Activated T-helper 1 cell treated with anti-CD3 and anti-CD28 coated beads, Interleukin-12 subunit alpha, Interleukin-12 subunit beta, Interleukin-2, Interleukin-4 antibody, amounts not matched to agents 30 ng/mL and 10 ng/mL and 1 ng/mL, durations not matched to agents 14 hours and 24 hours and 36 hours (primary cell): ENCODE results near the gene SLIT3. TPM values are rescaled to one million over a fixed set of nuclear protein-coding genes. Genes with fewer than 3 reads are reported as not detected.

Source experiments
- DNase-seq: peaks from one replicate; pipeline ENCODE4 v3.0.0; 2021; ENCODE audit warnings: low spot score
- H3K27ac Mint-ChIP-seq: one replicate; pipeline ENCODE4 v1.8.0; 2021; ENCODE audit warnings: mild to moderate bottlenecking, mixed read lengths
- H3K27me3 Mint-ChIP-seq: one replicate; pipeline ENCODE4 v1.8.0; 2022; ENCODE audit warnings: mild to moderate bottlenecking, moderate library complexity, mixed read lengths; ENCODE audit not compliant: insufficient read depth
- H3K36me3 Mint-ChIP-seq: one replicate; pipeline ENCODE4 v1.8.0; 2021; ENCODE audit warnings: low read depth, mixed read lengths
- H3K4me1 Mint-ChIP-seq: one replicate; pipeline ENCODE4 v1.8.0; 2021; ENCODE audit warnings: low read depth, mixed read lengths
- H3K4me3 Mint-ChIP-seq: one replicate; pipeline ENCODE4 v1.8.0; 2021; ENCODE audit warnings: mild to moderate bottlenecking, moderate library complexity, mixed read lengths
- H3K9me3 Mint-ChIP-seq: one replicate; pipeline ENCODE4 v1.8.0; 2021; ENCODE audit warnings: mixed read lengths
- intact Hi-C: fragments of 100-400 bp; cut with micrococcal nuclease; formaldehyde crosslinking; loops from one replicate; pipeline ENCODE4 v1.15.1; 2024
- total RNA-seq: library from RNA; stranded (reverse); gene quantifications from 2 replicates; pipeline ENCODE4 v1.2.3, GENCODE V29; 2022

SLIT3 gene
- total RNA-seq, 1 donor from 2014 or later: 0.03 TPM

GRCh38 chr5:168697034-168697720 lies 603.8 kb downstream of the SLIT3 start:
- Mint-ChIP-seq H3K27me3 (peaks cover 3% of the 10 kb centered on the region), H3K27ac (no peak overlapping the region), H3K36me3 (no peaks in the 10 kb centered on the region), H3K4me1 (no peaks in the 10 kb centered on the region), H3K9me3 (no peaks in the 10 kb centered on the region), H3K4me3 (no peak overlapping the region)
- intact Hi-C loops: no loop called here
- no peak for DNase-seq

GRCh38 chr5:168696611-168697010 lies 604.3 kb downstream of the SLIT3 start:
- Mint-ChIP-seq H3K4me3 (no peak overlapping the region), H3K27ac (no peak overlapping the region), H3K9me3 (no peaks in the 10 kb centered on the region), H3K27me3 (peaks cover 3% of the 10 kb centered on the region), H3K36me3 (no peaks in the 10 kb centered on the region), H3K4me1 (no peaks in the 10 kb centered on the region)
- intact Hi-C loops: no loop called here
- no peak for DNase-seq

- Mint-ChIP-seq H3K27me3 (peaks cover 7% of the 10 kb centered on the region), H3K27ac (no peak overlapping the region), H3K4me1 (no peaks in the 10 kb centered on the region), H3K4me3 (no peak overlapping the region), H3K9me3 (no peaks in the 10 kb centered on the region), H3K36me3 (no peaks in the 10 kb centered on the region)
- intact Hi-C loops: no loop called here
- DNase-seq: no peak
Measured at GRCh38 chr5:168695301-168695835, 605.6 kb downstream of the SLIT3 start.

GRCh38 chr5:168694289-168694688 lies 606.6 kb downstream of the SLIT3 start:
- Mint-ChIP-seq H3K27ac (no peak overlapping the region), H3K4me1 (no peaks in the 10 kb centered on the region), H3K4me3 (no peak overlapping the region), H3K36me3 (no peaks in the 10 kb centered on the region), H3K9me3 (no peaks in the 10 kb centered on the region), H3K27me3 (peaks cover 7% of the 10 kb centered on the region)
- intact Hi-C loops: no loop called here
- DNase-seq: no peak

GRCh38 chr5:168693883-168694282 lies 607.1 kb downstream of the SLIT3 start:
- Mint-ChIP-seq H3K27me3 (peaks cover 7% of the 10 kb centered on the region), H3K4me1 (no peaks in the 10 kb centered on the region), H3K4me3 (no peak overlapping the region), H3K27ac (no peak overlapping the region), H3K36me3 (no peaks in the 10 kb centered on the region), H3K9me3 (no peaks in the 10 kb centered on the region)
- intact Hi-C loops: no loop called here
- no peak for DNase-seq

- Mint-ChIP-seq H3K27ac (no peak overlapping the region), H3K36me3 (no peaks in the 10 kb centered on the region)
- intact Hi-C loops: no loop called here
Measured at GRCh38 chr5:168693297-168693696, 607.6 kb downstream of the SLIT3 start.

GRCh38 chr5:168691891-168692290 lies 609.0 kb downstream of the SLIT3 start:
- no peak for DNase-seq
- H3K27ac Mint-ChIP-seq: no peak overlapping the region
- H3K4me3 Mint-ChIP-seq: no peak overlapping the region
- no peaks in the 10 kb centered on the region for H3K9me3 Mint-ChIP-seq
- intact Hi-C loops: no loop called here
- H3K36me3 Mint-ChIP-seq: no peaks in the 10 kb centered on the region
- H3K27me3 Mint-ChIP-seq: peaks cover 7% of the 10 kb centered on the region
- no peaks in the 10 kb centered on the region for H3K4me1 Mint-ChIP-seq

More at GRCh38 chr5:168693297-168693696, 607.6 kb downstream of the SLIT3 start:
- H3K4me1 Mint-ChIP-seq: no peaks in the 10 kb centered on the region
- DNase-seq: no peak
- H3K4me3 Mint-ChIP-seq: no peak overlapping the region
- H3K27me3 Mint-ChIP-seq: peaks cover 7% of the 10 kb centered on the region
- H3K9me3 Mint-ChIP-seq: no peaks in the 10 kb centered on the region

- H3K27me3 Mint-ChIP-seq: peaks cover 6% of the 10 kb centered on the region
- no peaks in the 10 kb centered on the region for H3K9me3 Mint-ChIP-seq
- H3K27ac Mint-ChIP-seq: no peak overlapping the region
- H3K4me1 Mint-ChIP-seq: no peaks in the 10 kb centered on the region
- intact Hi-C loops: no loop called here
- no peaks in the 10 kb centered on the region for H3K36me3 Mint-ChIP-seq
- DNase-seq: no peak
- no peak overlapping the region for H3K4me3 Mint-ChIP-seq
Measured at GRCh38 chr5:168689260-168689659, 611.7 kb downstream of the SLIT3 start.

- Mint-ChIP-seq H3K4me1 (peaks cover 7% of the 10 kb centered on the region), H3K27me3 (peaks cover 4% of the 10 kb centered on the region), H3K36me3 (no peaks in the 10 kb centered on the region), H3K9me3 (no peaks in the 10 kb centered on the region), H3K27ac (no peak overlapping the region), H3K4me3 (no peak overlapping the region)
- intact Hi-C loops: no loop called here
- DNase-seq: no peak
Measured at GRCh38 chr5:168686837-168687236, 614.1 kb downstream of the SLIT3 start.

GRCh38 chr5:168685566-168685965 lies 615.4 kb downstream of the SLIT3 start:
- Mint-ChIP-seq H3K4me3 (no peak overlapping the region), H3K27ac (no peak overlapping the region), H3K4me1 (peaks cover 7% of the 10 kb centered on the region), H3K36me3 (no peaks in the 10 kb centered on the region), H3K9me3 (no peaks in the 10 kb centered on the region), H3K27me3 (no peaks in the 10 kb centered on the region)
- intact Hi-C loops: no loop called here
- no peak for DNase-seq

GRCh38 chr5:168683927-168684295 lies 617.0 kb downstream of the SLIT3 start:
- intact Hi-C loops: loop anchor here (5.0 kb wide), 1 partner anchor 258 kb away; no protein-coding TSS in a partner anchor
- Mint-ChIP-seq H3K4me3 (no peak overlapping the region), H3K27me3 (no peaks in the 10 kb centered on the region), H3K36me3 (no peaks in the 10 kb centered on the region), H3K27ac (no peak overlapping the region), H3K9me3 (no peaks in the 10 kb centered on the region), H3K4me1 (peaks cover 7% of the 10 kb centered on the region)
- no peak for DNase-seq

- DNase-seq: peak; percentile 5
- intact Hi-C loops: loop anchor here (5.0 kb wide), 1 partner anchor 259 kb away; no protein-coding TSS in a partner anchor
- Mint-ChIP-seq H3K4me1 (peaks cover 7% of the 10 kb centered on the region), H3K27me3 (no peaks in the 10 kb centered on the region), H3K9me3 (no peaks in the 10 kb centered on the region), H3K4me3 (no peak overlapping the region), H3K36me3 (no peaks in the 10 kb centered on the region), H3K27ac (no peak overlapping the region)
Measured at GRCh38 chr5:168683247-168683926, 617.6 kb downstream of the SLIT3 start.

- intact Hi-C loops: loop anchor here (5.0 kb wide), 1 partner anchor 261 kb away; no protein-coding TSS in a partner anchor
- H3K27ac Mint-ChIP-seq: no peak overlapping the region
- H3K4me3 Mint-ChIP-seq: no peak overlapping the region
- DNase-seq: no peak
- H3K36me3 Mint-ChIP-seq: no peaks in the 10 kb centered on the region
- H3K4me1 Mint-ChIP-seq: peaks cover 7% of the 10 kb centered on the region
- no peaks in the 10 kb centered on the region for H3K27me3 Mint-ChIP-seq
- no peaks in the 10 kb centered on the region for H3K9me3 Mint-ChIP-seq
Measured at GRCh38 chr5:168681556-168682183, 619.3 kb downstream of the SLIT3 start.
